HG02623 (cell line): Measurements from ENCODE around the gene SCGN.

Source experiments
- ATAC-seq: cut with Tn5 transposase; IDR thresholded peaks from one replicate; pipeline ENCODE4 v1.9.1; 2021; ENCODE audit warnings: moderate library complexity; ENCODE audit not compliant: unreplicated experiment

Gene SCGN

DNA sequence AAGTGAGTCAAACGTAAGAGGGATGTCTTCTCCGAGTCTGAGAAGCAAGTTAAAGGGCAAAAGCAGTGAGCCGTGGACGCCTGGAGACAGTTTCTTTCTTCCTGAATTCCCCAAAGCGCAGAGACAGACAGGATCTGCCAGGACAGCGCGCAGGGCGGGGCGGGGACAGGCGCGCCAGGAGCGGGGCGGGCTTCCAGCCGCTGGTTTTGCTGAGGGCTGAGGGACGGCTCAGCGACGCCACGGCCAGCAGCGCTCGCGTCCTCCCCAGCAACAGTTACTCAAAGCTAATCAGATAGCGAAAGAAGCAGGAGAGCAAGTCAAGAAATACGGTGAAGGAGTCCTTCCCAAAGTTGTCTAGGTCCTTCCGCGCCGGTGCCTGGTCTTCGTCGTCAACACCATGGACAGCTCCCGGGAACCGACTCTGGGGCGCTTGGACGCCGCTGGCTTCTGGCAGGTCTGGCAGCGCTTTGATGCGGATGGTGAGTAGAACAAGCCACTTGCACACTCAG is at the start of gene SCGN:
Gene SCGN (plus strand): TSS at position 209 of the 509 bp plus-strand sequence. CDS start 189 bp downstream, at position 398.
- ATAC-seq, result no peak

- ATAC-seq, result no peak
Measured at GRCh38 chr6:25602674-25602982, 49.4 kb upstream of the SCGN start.

GRCh38 chr6:25603251-25603650 is 48.8 kb upstream of the SCGN start:
- ATAC-seq, result no peak

DNA sequence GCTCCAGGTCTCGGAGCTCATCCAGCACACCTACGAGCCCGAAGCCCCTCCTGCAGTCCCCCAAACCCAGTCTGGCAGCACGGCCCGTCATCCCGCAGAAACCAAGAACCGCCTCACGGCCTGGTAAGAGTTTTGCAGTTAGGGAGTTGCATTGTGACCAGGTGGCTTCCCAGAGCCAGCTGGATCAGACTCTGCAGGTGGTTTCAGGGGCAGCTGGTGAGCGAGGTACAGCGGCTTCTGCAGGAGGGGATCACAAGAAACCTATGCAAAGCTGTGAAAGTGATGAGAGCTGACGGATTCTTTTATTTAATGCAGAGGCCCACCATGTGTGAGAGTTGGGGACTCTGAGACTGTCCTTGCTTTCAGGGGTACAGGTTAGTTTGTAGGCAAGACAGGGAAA is 45.9 kb upstream of the SCGN start:
- ATAC-seq, result no peak

- ATAC-seq, result no peak
Measured at GRCh38 chr6:25608558-25609174, 43.3 kb upstream of the SCGN start.

DNA sequence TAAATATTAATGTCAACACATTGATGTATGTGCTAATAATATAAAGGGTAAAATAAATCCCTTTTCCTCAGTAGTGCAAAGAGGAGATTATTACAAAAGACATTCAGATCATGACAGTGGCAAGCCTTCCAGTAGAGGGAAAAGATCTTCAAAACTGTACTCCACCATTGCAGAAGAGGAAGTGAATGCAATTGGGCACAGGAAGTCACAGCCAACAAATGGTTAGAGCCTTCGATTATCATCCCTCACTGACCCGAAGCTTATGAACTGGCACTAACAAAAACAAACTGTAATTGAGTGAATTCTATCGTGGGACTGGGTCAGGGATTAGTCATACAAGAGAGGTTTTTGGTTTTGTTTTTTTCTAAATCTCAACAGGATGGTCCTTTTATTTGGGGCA is 39.3 kb upstream of the SCGN start:
- ATAC-seq, result no peak

DNA sequence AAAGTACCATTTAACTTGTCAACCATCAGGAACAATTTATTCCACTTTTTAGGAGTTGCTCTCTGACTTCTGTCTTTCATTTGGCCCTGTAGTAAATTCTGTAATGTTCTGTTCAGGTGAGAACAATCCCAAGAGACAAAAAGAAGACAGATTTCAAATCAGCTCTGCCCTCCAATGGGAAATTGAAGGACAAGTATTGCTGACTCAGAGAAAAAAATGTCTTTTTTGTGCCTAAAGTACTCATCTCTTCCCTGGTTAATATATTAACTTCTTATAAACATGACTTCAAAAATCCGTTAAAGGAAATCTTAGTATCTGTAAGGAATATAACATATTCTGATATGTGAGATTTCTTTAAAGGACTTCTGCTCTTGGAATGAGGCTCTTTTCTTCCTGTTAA is 38.6 kb upstream of the SCGN start:
- ATAC-seq, result no peak

GRCh38 chr6:25614052-25614451 is 38.0 kb upstream of the SCGN start:
- no peak for ATAC-seq

DNA sequence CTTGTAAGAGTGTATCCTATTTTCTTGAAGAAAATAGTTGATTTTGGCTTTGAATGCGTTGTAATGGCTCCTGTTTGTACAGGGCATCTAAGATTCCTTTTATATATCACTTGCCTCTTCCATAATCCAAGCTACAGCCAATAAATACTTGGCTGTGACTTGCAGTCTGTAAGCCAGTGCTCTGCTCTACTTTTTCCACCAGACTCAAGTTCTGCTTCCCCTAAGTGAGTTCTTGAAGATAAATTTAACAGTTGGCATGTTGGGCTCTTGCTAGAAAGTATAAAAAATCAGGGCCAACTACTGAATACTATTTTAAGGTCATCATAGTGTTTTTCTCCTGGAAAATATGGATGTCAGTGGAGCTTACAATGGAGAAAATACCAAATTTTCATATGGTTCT is 36.5 kb upstream of the SCGN start:
- no peak for ATAC-seq

DNA sequence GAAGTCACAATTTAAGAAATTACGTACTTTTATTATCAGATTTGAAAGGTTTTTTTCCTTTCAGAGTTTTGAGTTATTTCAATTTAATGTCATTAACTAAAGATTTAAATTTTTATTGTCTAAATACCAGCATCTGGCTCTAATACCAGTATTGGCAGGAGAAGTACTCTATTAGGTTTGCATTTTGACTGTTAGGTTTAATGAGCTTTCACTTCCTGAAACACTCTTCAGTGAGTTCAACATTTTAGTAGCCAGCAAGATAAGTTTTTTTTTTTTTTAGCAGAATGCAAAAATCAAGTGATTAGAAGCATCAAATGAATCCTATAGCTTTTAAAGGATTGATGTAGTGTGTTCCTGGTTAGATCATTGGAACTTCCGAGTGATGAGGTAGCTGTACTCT is 34.0 kb upstream of the SCGN start:
- ATAC-seq, result no peak

GRCh38 chr6:25619217-25619616 is 32.8 kb upstream of the SCGN start:
- ATAC-seq, result no peak

- ATAC-seq, result no peak
Measured at GRCh38 chr6:25620391-25620790, 31.6 kb upstream of the SCGN start.

- no peak for ATAC-seq
Measured at GRCh38 chr6:25623065-25623464, 28.9 kb upstream of the SCGN start.

GRCh38 chr6:25623879-25624278 is 28.1 kb upstream of the SCGN start:
- no peak for ATAC-seq

DNA sequence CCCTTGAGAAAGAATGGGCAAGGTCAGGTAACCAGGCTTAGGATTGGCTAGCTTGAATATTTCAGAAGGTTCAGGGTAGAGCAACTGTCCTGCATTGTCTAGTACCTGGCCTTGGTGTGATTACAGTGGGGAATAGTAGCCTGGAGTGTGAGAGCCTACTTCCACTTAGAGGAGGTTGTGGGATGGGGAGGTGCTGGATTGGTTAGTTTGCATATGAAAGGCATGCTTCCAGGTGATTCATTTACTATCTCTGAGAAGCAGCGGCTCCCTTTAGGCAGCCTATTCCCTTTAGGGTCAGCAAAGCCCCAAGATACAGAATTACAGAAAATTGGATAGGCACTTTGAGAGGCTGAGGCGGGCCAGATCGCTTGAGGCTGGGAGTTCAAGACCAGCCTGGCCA is 25.0 kb upstream of the SCGN start:
- ATAC-seq, result no peak

DNA sequence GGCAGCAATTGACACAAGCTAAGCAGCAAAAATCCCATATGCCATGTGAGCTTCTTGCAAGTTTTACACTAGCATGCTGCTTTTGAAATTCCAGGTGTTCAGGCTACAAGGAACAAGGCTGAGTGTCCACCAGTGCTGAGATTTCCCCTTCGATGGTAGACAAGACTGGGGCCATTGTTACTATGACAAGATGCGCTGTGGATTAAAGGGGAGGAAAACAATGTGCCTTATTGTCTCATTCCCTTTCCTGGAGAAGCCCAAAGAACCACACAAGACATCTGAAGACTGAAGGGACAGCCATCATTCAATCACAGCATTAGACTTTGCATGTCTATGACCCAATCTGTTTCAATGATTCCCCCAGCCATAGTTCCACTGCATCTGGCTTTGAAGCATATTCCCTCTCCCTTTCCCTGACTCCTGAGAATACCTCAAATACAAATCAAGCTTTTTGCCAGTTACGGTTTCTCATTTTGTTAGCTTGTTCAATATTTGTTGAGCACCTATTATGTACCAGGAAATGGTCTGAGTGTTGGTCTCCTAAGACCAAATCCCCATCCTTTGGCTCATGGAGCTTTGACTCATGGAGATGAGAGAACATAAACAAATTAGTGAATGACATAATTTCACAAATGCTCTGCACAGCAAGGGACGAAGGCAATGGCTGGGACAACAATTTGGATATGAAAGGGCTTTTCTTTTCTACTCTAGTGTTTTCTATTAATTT is 23.4 kb upstream of the SCGN start:
- no peak for ATAC-seq

GRCh38 chr6:25629198-25629576 is 22.8 kb upstream of the SCGN start:
- ATAC-seq, result no peak

DNA sequence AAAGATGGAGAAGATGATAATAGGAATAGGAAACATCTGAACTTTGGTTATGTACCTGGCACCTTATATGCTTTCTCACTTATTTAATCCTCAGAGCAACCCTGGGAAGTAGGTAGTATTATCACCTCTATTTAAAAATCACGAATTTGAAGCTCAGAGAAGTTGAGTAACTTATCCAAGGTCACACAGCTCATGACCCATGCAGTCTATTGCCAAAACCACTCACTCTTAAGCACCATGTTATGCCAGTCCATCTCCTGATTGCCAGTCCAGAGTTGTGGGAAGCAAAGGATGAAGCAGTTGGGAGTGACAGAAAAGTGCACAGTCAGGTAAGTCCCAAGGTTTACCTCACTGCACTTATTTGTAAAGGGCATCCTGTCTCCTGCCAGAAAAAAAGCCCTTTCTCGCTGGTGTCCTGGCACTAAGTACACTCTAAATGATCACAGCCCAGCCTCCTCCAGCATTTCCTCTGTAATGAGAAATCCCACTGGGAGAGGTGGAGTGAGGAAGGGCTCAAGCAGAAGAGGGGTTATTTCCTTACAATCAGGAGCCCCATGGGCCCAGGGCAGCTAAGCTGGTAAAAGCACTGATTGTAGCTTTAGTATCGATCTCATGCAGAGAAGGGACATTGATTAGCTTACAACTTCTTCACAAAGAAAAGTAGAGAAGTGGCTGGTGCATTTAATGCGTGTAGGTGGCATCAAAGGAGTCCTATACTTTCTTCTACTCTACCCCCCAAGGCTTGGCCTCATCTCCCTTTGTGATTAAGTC is 21.3 kb upstream of the SCGN start:
- no peak for ATAC-seq

- ATAC-seq, result no peak
Measured at GRCh38 chr6:25635886-25636317, 16.1 kb upstream of the SCGN start.

- ATAC-seq, result no peak
Measured at GRCh38 chr6:25637211-25637610, 14.8 kb upstream of the SCGN start.

DNA sequence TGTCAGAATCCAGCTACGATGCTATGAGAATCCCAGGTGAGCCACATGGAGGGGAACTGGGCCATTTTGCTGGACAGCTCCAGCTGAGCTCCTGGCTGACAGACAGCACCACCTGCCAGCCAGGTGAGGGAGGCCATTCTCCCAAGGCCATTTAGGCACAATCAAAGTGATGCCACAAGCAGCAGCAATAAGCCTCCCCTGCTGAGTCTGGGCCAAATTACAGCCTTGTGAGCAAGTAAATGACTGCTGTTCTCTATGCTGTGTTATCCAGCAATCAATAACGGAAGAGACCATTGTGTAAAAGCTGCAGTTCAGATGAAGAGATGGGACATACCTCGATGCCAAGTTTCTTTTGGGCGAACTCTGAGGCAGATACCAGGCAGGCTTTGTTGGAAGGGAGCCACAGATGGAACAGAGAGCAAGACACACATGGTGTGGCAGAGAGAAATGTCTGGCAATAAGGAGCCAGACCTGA is 14.0 kb upstream of the SCGN start:
- ATAC-seq, result no peak

GRCh38 chr6:25639653-25640052 is 12.4 kb upstream of the SCGN start:
- ATAC-seq, result no peak
